ENCODE results near the gene IFT80.

DNA sequence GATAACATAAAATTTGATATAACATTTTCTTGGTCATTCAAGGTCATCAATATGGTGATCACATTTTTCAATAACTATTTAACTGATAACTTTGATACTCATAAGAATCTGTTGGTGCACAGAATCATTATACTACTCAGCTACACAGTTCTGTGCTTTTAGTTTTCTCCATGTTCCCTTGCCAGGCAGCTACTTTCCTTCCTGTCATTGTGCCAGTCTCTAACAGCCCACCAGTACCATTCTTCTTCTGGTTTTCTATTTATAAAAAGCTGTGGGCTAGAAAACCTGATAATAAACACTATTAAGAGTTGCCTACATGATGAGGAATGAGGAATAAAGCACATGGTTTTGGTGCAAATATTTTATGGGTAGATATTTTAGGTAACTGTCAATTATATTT lies 96.2 kb downstream of the IFT80 start:
- TF ChIP-seq, protein P1, sequence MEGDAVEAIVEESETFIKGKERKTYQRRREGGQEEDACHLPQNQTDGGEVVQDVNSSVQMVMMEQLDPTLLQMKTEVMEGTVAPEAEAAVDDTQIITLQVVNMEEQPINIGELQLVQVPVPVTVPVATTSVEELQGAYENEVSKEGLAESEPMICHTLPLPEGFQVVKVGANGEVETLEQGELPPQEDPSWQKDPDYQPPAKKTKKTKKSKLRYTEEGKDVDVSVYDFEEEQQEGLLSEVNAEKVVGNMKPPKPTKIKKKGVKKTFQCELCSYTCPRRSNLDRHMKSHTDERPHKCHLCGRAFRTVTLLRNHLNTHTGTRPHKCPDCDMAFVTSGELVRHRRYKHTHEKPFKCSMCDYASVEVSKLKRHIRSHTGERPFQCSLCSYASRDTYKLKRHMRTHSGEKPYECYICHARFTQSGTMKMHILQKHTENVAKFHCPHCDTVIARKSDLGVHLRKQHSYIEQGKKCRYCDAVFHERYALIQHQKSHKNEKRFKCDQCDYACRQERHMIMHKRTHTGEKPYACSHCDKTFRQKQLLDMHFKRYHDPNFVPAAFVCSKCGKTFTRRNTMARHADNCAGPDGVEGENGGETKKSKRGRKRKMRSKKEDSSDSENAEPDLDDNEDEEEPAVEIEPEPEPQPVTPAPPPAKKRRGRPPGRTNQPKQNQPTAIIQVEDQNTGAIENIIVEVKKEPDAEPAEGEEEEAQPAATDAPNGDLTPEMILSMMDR (conservative IDR thresholded peaks at IDR 0.05; ENCODE audit: low read depth, low read length), result no peak
- no peak for TF ChIP-seq EZH2 (IDR thresholded peaks at IDR 0.05; ENCODE audit: borderline replicate concordance, low read depth, low read length, poor library complexity, severe bottlenecking)

Measured in A673 (cell line).